GM12865 (cell line): Measurements from ENCODE around the gene AHCTF1.

Source experiments
- DNase-seq: peaks from one replicate; pipeline ENCODE4 v3.0.0; 2010; ENCODE audit warnings: low read depth
- H3K4me3 ChIP-seq: 2 replicates; pipeline ENCODE4 v1.5.1; 2011; ENCODE audit warnings: mild to moderate bottlenecking, low read depth, low read length, control low read depth
- CTCF ChIP-seq: IDR thresholded peaks from 2 replicates; pipeline ENCODE4 v1.5.1; 2011; ENCODE audit warnings: low read length, control low read depth, low read depth, inconsistent platforms; ENCODE audit not compliant: insufficient read depth; ENCODE audit errors: missing control alignments

The AHCTF1 gene

GRCh38 chr1:246798107-246798506 lies 133.6 kb downstream of the AHCTF1 start:
- no peak for TF ChIP-seq CTCF
- no peak overlapping the region for H3K4me3 ChIP-seq
- DNase-seq: no peak

GRCh38 chr1:246797597-246797996 lies 134.2 kb downstream of the AHCTF1 start:
- H3K4me3 ChIP-seq: no peak overlapping the region
- DNase-seq: no peak
- TF ChIP-seq CTCF: no peak

- TF ChIP-seq CTCF: no peak
- H3K4me3 ChIP-seq: no peak overlapping the region
These were observed 134.6 kb downstream of the AHCTF1 start for GRCh38 chr1:246797157-246797556.

GRCh38 chr1:246795906-246796694 lies 135.6 kb downstream of the AHCTF1 start:
- no peak for DNase-seq
- no peak overlapping the region for H3K4me3 ChIP-seq

More at GRCh38 chr1:246797157-246797556, 134.6 kb downstream of the AHCTF1 start:
- no peak for DNase-seq

GRCh38 chr1:246794828-246795671 lies 136.7 kb downstream of the AHCTF1 start:
- no peak overlapping the region for H3K4me3 ChIP-seq
- TF ChIP-seq CTCF: no peak
- no peak for DNase-seq

More at GRCh38 chr1:246795906-246796694, 135.6 kb downstream of the AHCTF1 start:
- TF ChIP-seq CTCF: no peak

GRCh38 chr1:246794048-246794827 lies 137.5 kb downstream of the AHCTF1 start:
- no peak for TF ChIP-seq CTCF
- DNase-seq: no peak
- H3K4me3 ChIP-seq: no peak overlapping the region
